GM03348 (cell line): ENCODE measurements around the gene CYS1.
A peak's percentile ranks its signal among the peaks of the same experiment; 100 is the strongest.
"Not testable (repeated sequence)": the region's sequence is repeated elsewhere in the genome, so short reads cannot be mapped to it uniquely, and the experiment has no call there.

Experiments
- DNase-seq: peaks from one replicate; pipeline ENCODE4 v3.0.0; 2012; ENCODE audit warnings: low spot score

Gene CYS1

GRCh38 chr2:10012366-10012962 is 67.7 kb downstream of the CYS1 start:
- DNase-seq: not testable (repeated sequence)

GRCh38 chr2:10011606-10012325 is 68.4 kb downstream of the CYS1 start:
- DNase-seq: not testable (repeated sequence)

GRCh38 chr2:10010861-10011605 is 69.2 kb downstream of the CYS1 start:
- not testable (repeated sequence) for DNase-seq

- DNase-seq: peak; percentile 81
These were observed 70.1 kb downstream of the CYS1 start for GRCh38 chr2:10009811-10010781.

- DNase-seq: no peak
These were observed 70.9 kb downstream of the CYS1 start for GRCh38 chr2:10009271-10009810.

GRCh38 chr2:10008809-10009176 is 71.4 kb downstream of the CYS1 start:
- DNase-seq: no peak

GRCh38 chr2:10007921-10008808 is 72.0 kb downstream of the CYS1 start:
- DNase-seq: no peak

GRCh38 chr2:10007435-10007834 is 72.8 kb downstream of the CYS1 start:
- DNase-seq: peak; percentile 67
